Measurements from ENCODE around the gene PARD3B. TPM values are rescaled to one million over a fixed set of nuclear protein-coding genes. Genes with fewer than 3 reads are reported as not detected.
A peak's percentile ranks its signal among the peaks of the same experiment; 100 is the strongest.

PARD3B gene
- total RNA-seq, 1 donor from 2014 or later = 9.3 TPM

- DNase-seq (ENCODE audit: low spot score) (no peak), ATAC-seq (no peak)
These were observed 544.7 kb downstream of the PARD3B start for GRCh38 chr2:205089958-205090357.

GRCh38 chr2:205091411-205091810, 546.1 kb downstream of the PARD3B start:
- ATAC-seq (no peak), DNase-seq (ENCODE audit: low spot score) (no peak)

- ATAC-seq (no peak), DNase-seq (ENCODE audit: low spot score) (no peak)
These were observed 548.8 kb downstream of the PARD3B start for GRCh38 chr2:205094031-205094430.

- DNase-seq (ENCODE audit: low spot score) = no peak
- no peak for ATAC-seq
These were observed 558.4 kb downstream of the PARD3B start for GRCh38 chr2:205103699-205104098.

- DNase-seq (ENCODE audit: low spot score) = no peak
- no peak for ATAC-seq
These were observed 562.5 kb downstream of the PARD3B start for GRCh38 chr2:205107810-205108209.

- ATAC-seq = no peak
- DNase-seq (ENCODE audit: low spot score) = no peak
These were observed 570.2 kb downstream of the PARD3B start for GRCh38 chr2:205115511-205115910.

- no peak for ATAC-seq
- DNase-seq (ENCODE audit: low spot score) = no peak
These were observed 571.9 kb downstream of the PARD3B start for GRCh38 chr2:205117125-205117524.

GRCh38 chr2:205119136-205119535, 573.9 kb downstream of the PARD3B start:
- DNase-seq (ENCODE audit: low spot score) = no peak
- ATAC-seq = no peak

GRCh38 chr2:205128726-205129125, 583.5 kb downstream of the PARD3B start:
- no peak for ATAC-seq

GRCh38 chr2:205129531-205129930, 584.3 kb downstream of the PARD3B start:
- DNase-seq (ENCODE audit: low spot score) (no peak), ATAC-seq (peak; percentile 66)

More at GRCh38 chr2:205128726-205129125, 583.5 kb downstream of the PARD3B start:
- DNase-seq (ENCODE audit: low spot score) = no peak

GRCh38 chr2:205130111-205130829, 585.0 kb downstream of the PARD3B start:
- no peak for ATAC-seq
- DNase-seq (ENCODE audit: low spot score) = no peak

GRCh38 chr2:205133544-205133943, 588.3 kb downstream of the PARD3B start:
- ATAC-seq = no peak
- DNase-seq (ENCODE audit: low spot score) = no peak

- ATAC-seq (no peak), DNase-seq (ENCODE audit: low spot score) (no peak)
These were observed 593.5 kb downstream of the PARD3B start for GRCh38 chr2:205138735-205139134.

- no peak for DNase-seq (ENCODE audit: low spot score)
- ATAC-seq = no peak
These were observed 594.7 kb downstream of the PARD3B start for GRCh38 chr2:205139822-205140463.

GRCh38 chr2:205141381-205141780, 596.1 kb downstream of the PARD3B start:
- no peak for DNase-seq (ENCODE audit: low spot score)
- ATAC-seq = no peak

- ATAC-seq = no peak
- no peak for DNase-seq (ENCODE audit: low spot score)
These were observed 600.6 kb downstream of the PARD3B start for GRCh38 chr2:205145888-205146287.

- ATAC-seq (no peak), DNase-seq (ENCODE audit: low spot score) (no peak)
These were observed 603.5 kb downstream of the PARD3B start for GRCh38 chr2:205148755-205149154.

- no peak for DNase-seq (ENCODE audit: low spot score)
- ATAC-seq = no peak
These were observed 611.2 kb downstream of the PARD3B start for GRCh38 chr2:205156457-205156856.

GRCh38 chr2:205158404-205158803, 613.1 kb downstream of the PARD3B start:
- ATAC-seq (no peak), DNase-seq (ENCODE audit: low spot score) (no peak)

GRCh38 chr2:205161156-205161839, 616.0 kb downstream of the PARD3B start:
- no peak for ATAC-seq
- DNase-seq (ENCODE audit: low spot score) = no peak

GRCh38 chr2:205166745-205167144, 621.5 kb downstream of the PARD3B start:
- DNase-seq (ENCODE audit: low spot score) (no peak), ATAC-seq (no peak)

GRCh38 chr2:205169012-205169411, 623.7 kb downstream of the PARD3B start:
- DNase-seq (ENCODE audit: low spot score) (no peak), ATAC-seq (no peak)

All from left lobe of liver (tissue), 2 donors.